Activated CD8-positive, alpha-beta memory T cell treated with anti-CD3 and anti-CD28 coated beads for 1 hour (primary cell): ENCODE measurements around the gene PDIK1L.

Experiments
- DNase-seq, 2 donors: peaks; one replicate each; pipeline ENCODE4 v3.0.0-alpha.2; 2020; ENCODE audit warnings: low read depth in 1 of 2; ENCODE audit errors: extremely low read depth in 1 of 2

The PDIK1L gene

DNA sequence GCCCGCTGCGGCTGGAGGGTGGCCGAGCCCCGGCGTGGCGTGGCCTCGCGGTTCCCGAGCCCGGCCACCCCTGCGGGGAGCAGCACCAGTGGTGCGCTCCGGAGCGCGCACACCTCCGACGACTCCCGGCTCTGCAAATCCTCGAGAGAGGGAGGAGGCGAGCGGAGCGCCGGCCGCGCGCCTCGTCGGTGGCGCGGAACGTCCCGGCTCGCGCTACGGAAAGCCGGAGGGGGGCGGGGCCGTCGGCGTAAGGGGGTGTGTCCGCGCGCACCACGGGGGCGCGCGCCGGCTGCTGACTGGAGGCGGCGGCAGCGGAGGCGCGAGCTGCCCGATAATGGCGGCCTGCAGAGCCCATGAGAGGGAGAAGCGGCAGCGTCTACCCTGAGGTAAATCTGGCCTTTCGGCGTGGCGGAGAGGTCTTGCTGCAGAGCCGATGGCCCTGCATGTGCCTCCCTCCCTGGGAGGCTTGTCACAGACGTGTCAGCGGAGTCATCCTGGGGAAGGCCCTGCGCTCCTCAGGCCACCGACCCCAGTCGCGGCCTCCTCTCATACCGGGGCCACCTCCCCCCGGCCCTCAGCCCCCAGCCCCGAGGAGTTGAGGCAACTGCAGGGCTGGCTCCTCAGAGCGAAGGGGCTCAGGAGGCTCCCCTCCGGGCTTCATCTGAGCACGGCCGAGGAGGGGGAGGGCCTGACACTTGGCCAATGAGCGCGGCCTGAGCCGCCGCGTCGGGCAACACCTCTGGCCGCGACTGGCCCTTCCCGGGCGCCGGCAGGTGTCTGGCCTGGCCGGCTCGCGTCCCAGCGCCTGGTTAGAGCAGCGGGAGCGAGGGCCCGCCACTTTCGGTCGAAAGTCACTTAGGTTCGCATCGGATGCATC lies at the start of gene PDIK1L:
Gene PDIK1L (plus strand): TSS at position 295 of the 877 bp plus-strand sequence. CDS start 2,485 bp downstream, outside the sequence.
- peak; percentile 81 to 94 for DNase-seq

- DNase-seq = no peak
These were observed 47.1 kb upstream of the PDIK1L start for GRCh38 chr1:26064553-26064952.

- DNase-seq = no peak
These were observed 45.5 kb upstream of the PDIK1L start for GRCh38 chr1:26066160-26066559.

GRCh38 chr1:26066857-26067256 lies 44.8 kb upstream of the PDIK1L start:
- no peak for DNase-seq

DNA sequence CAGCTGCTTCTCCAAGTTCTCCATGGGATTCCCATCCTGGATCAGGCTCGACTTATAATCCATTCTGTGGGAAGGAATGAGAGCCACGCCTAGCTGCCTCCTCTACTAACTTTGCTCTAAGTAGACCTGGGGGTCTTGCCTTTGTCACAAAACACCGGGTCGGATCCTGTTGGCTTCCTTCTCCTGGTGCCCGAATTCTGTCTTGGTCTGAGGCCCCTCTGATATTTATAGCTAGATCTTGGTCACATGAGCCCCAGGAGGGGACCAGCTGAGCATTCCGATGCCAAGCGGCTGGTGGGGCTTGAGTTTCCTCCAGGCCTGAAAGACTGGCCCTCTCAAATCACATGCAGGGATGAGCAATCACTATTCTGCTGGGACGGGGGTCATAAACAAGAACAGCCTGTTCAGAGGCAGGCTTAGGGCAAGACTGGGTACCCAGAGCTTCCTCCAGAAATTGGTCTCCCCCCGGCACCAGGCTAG lies 44.2 kb upstream of the PDIK1L start, which contains the start of gene TRIM63:
Gene TRIM63 (minus strand): TSS at position 199 of the 480 bp plus-strand sequence. CDS start 136 bp downstream, at position 63.
- no peak for DNase-seq

- no peak for DNase-seq
These were observed 41.7 kb upstream of the PDIK1L start for GRCh38 chr1:26069941-26070295.

DNA sequence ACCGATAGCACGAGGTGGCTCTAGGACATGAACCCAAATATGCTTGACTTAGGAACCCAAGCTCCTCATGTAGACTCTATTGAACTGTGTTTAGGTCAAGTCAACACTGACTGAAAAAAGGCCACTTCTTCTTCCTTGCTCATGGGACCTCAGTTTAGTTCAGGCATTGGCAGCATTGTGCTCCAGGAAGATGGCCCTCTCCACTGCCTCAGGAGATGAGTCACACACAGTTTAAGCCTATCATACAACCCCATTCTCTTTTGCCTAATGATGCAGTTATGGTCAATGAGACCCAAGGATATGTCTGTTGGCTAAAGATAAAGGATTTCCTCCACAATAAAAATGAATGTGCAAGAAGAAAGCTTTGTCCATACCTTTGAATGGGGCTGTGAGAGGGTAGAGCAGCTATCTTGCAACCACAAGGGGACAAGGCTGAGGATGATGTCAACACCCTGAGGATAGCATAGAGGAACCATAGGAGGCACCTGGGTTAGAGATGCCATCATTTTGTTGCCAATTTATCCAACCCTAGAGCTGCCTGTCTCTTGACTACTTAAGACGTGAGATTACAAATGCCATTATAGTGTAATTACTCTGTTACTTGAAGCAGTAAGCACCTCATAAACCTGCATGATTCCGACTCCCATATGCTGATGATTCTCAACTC lies 41.2 kb upstream of the PDIK1L start:
- DNase-seq = no peak

DNA sequence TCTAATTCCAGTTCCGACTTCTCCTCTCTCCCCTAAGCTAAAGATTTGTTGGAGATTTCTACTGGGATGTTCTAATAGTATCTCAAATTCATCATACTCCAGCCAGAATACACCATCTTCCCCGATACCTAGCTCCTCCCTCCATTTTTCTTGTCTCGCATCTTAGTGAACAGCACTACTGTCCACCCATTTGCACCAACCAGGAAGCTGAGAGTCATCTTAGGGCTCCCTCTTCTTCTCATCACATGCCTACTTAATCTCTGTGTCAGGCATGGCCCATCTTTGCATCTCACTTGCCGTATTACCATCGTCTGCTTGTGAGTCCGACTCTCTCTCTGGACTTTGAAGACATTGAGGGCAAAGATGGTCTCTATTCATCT lies 40.7 kb upstream of the PDIK1L start:
- no peak for DNase-seq

DNA sequence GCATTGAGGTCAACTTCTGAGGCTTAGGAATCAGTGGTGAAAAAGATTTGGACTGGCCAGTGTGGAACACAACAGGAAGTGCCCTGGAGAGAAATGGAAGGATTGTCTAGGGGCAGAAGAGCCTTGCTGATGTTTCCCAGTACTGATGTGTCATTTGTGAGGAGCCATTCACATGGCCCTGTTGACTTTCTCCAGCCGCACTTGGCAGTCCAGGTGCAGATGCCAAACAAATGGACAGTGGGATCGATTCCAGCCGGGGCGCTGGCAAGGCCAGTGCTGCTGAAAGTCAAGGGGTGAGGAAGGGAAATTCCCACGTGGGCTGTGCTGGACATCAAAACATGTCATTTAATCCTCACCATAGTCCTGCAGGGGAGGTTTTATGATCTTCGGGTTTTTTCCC lies 39.3 kb upstream of the PDIK1L start:
- no peak for DNase-seq

- DNase-seq = no peak
These were observed 36.0 kb upstream of the PDIK1L start for GRCh38 chr1:26075421-26076144.

DNA sequence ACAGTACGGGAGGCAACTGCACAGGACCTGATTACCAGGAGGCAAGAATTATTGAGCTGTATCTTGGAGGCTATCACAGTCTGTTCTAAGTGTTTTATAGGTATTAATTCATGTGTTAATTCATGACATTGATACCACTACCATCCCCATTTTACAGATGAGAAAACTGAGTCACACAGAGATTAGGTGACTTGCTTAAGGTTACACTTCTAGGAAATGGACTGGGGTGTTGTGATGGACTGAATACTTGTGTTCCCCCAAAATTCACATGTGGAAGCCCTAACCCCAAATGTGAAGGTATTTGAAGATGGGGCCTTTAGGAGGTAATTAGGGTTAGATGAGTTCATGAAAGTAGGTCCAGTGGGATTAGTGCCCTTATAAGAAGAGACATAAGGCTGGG lies 34.1 kb upstream of the PDIK1L start:
- no peak for DNase-seq

DNA sequence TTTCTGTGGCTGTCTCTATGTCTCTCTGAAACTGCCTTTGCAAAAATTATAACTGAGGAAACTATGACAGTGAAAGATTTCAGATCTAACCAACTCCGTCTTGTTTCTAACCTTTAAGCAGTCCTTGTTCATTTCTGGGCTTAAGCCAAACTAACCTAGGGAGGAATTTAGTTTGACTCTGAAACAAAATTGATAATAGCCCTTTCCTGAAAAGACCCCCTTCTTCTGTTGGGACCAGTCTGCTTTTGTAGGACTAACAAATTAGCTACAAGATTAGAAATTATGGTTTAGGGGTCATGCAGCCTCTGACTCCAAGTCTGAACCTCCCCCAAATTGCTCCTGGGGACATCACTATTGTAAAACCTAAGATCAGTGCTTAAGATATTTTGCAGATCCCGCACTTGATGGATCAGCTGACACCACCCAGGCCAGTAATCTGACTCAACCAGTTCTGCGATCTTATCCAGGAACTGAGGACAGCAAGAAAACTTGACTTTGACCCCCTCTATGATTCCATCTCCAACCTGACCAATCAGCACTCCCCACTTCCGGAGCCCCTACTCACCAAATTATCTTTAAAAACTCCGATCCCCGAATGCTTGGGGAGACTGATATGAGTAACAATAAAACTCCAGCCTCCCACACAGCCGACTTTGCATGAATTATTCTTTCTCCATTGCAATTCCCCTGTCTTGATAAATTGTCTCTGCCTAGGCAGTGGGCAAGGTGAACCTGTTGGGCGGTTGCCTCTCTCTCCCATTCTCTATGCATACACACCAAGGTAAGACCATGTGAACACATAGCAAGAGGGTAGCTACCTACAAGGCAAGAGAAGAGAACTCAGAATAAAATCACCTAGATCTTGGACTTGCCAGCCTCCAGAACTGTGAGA lies 33.1 kb upstream of the PDIK1L start:
- DNase-seq = no peak

- no peak for DNase-seq
These were observed 32.5 kb upstream of the PDIK1L start for GRCh38 chr1:26079178-26079563.

DNA sequence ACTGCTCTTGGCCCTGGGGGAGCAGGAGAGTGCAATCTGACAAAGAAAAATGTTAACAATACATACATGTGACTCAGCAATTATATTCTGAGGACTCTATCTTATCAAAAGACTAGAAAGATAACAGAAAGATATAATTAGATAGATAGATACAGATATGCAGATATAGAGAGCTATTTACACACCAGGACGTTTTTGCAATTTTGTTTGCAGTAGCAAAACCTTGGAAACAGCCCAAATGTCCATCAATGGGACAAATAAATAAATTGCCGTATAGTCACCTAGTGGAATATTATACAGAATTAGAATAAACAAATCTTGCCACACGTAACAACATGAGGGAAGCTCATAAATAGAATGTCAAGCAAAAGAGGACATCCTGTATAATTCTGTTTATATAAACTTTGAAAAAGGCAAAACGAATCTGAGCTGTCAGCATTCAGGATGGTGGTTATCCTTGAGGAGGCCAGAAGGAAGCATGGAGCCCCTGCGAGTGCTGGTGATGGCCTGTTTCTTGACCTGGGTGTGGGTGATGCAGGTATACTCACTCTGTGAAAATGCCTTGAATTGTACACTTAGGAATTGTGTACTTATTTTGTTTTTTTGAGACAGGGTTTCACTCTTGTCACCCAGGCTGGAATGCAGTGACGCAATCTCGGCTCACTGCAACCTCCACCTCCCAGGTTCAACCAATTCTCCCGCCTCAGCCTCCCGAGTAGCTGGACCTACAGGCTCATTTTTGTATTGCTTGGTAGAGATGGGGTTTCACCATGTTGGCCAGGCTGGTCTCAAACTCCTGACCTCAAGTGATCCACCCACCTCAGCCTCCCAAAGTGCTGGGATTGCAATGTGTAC lies 31.4 kb upstream of the PDIK1L start:
- no peak for DNase-seq

GRCh38 chr1:26081267-26082019 lies 30.2 kb upstream of the PDIK1L start:
- DNase-seq = no peak

GRCh38 chr1:26082020-26082350 lies 29.6 kb upstream of the PDIK1L start:
- DNase-seq = no peak

GRCh38 chr1:26083208-26083607 lies 28.4 kb upstream of the PDIK1L start:
- no peak for DNase-seq

DNA sequence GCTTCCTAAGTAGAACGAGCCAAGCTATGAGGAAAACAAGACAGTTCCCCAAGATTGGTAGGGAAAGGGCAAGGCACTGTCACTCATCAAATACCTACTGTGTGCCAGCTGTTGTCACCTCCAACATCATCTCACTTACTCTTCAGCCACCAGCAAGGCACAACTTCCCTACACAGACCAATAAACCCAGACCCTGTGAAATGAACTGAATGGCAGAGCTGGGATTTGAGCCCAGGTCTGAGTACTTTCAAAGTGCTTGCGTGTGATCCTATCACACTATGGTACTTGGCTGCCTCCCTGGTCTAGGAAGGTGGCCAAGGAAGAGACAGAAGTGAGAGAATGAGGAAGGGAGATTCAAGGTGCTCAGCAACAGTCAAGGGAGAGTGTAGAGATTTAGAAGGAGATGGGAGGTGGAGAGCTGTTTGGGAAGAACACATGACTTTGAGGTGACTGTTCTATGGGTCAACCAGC lies 27.5 kb upstream of the PDIK1L start:
- no peak for DNase-seq

DNA sequence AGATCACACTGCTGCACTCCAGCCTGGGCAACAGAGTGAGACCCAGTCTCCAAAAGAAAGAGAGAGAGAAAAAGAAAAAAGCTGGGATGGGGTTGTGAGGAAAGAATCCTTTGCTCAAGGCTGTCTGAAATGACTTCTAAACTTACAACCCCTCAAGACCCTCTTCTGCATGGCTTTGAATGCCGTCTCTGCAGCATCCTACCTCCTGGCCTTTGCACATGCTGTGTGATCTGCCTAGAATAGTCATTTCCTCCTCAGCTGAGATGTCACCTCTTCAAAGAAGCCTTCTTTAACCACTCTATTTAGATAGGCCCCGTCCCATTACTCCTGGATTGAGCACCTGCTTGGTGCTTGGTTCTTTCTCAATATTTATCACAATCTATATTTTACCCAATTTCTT lies 26.8 kb upstream of the PDIK1L start:
- DNase-seq = no peak
